Common myeloid progenitor, CD34-positive (primary cell): ENCODE results near the gene EMC1.
"Not testable (repeated sequence)": the region's sequence is repeated elsewhere in the genome, so short reads cannot be mapped to it uniquely, and the experiment has no call there.

Experiments
- CTCF ChIA-PET: fragments of 350-600 bp; sonication (Branson Sonifier 250); formaldehyde crosslinking; loops from one replicate; lab custom pipeline; 2021; ENCODE audit warnings: antibody characterized with exemption; lab: Charles Lee
- POLR2A ChIA-PET: fragments of 350-600 bp; sonication (Branson Sonifier 250); formaldehyde crosslinking; loops from one replicate; lab custom pipeline; 2021; ENCODE audit warnings: antibody characterized with exemption; lab: Charles Lee
- DNase-seq, 3 donors: peaks; one replicate each; pipeline versions ENCODE4 v3.0.0 to v3.0.0-alpha.2; 2013
- H3K27ac ChIP-seq, 2 experiments: 1 replicate in 1 of 2; 2 replicates in 1 of 2; pipeline ENCODE4 v1.7.0; 2013; ENCODE audit warnings: inconsistent platforms in 2 of 2, low read length in 2 of 2, mild to moderate bottlenecking in 2 of 2, low read depth in 1 of 2, moderate library complexity in 1 of 2; ENCODE audit not compliant: severe bottlenecking in 2 of 2, insufficient read depth in 1 of 2, poor library complexity in 1 of 2
- H3K27me3 ChIP-seq, 5 experiments: replicated peaks in 2 of 5; 1 replicate in 3 of 5; 2 replicates in 2 of 5; pipeline versions ENCODE4 v1.6.1 to v1.7.0; 2013; ENCODE audit warnings: low read length in 4 of 5, mild to moderate bottlenecking in 2 of 5, moderate library complexity in 2 of 5, inconsistent platforms in 1 of 5; ENCODE audit not compliant: insufficient read depth in 5 of 5, control insufficient read depth in 4 of 5
- H3K36me3 ChIP-seq, 4 experiments: 1 replicate in 2 of 4; 2 replicates in 2 of 4; pipeline versions ENCODE4 v1.6.1 to v1.7.0; 2013; ENCODE audit warnings: low read length in 3 of 4, control low read depth in 1 of 4, mild to moderate bottlenecking in 1 of 4; ENCODE audit not compliant: control insufficient read depth in 4 of 4, insufficient read depth in 4 of 4
- H3K4me1 ChIP-seq, 4 experiments: 1 replicate in 3 of 4; 2 replicates in 1 of 4; pipeline versions ENCODE4 v1.6.1 to v1.7.1; 2013; ENCODE audit warnings: low read length in 3 of 4, mild to moderate bottlenecking in 3 of 4, control low read depth in 1 of 4, inconsistent platforms in 1 of 4, moderate library complexity in 1 of 4; ENCODE audit not compliant: control insufficient read depth in 4 of 4, insufficient read depth in 4 of 4; ENCODE audit errors: control extremely low read depth in 1 of 4
- H3K4me3 ChIP-seq, 7 experiments: 1 replicate in 4 of 7; 2 replicates in 3 of 7; pipeline versions ENCODE4 v1.5.1 to v1.7.0; 2013; ENCODE audit warnings: mild to moderate bottlenecking in 7 of 7, low read length in 6 of 7, moderate library complexity in 6 of 7, inconsistent platforms in 2 of 7, low read depth in 2 of 7, control low read depth in 1 of 7; ENCODE audit not compliant: insufficient read depth in 4 of 7, control insufficient read depth in 1 of 7; ENCODE audit errors: extremely low read depth in 1 of 7
- H3K9me3 ChIP-seq, 5 experiments: 1 replicate in 4 of 5; 2 replicates in 1 of 5; pipeline versions ENCODE4 v1.6.1 to v1.7.1; 2013; ENCODE audit warnings: low read length in 4 of 5, mild to moderate bottlenecking in 2 of 5, inconsistent platforms in 1 of 5, low read depth in 1 of 5, moderate library complexity in 1 of 5; ENCODE audit not compliant: control insufficient read depth in 4 of 5, insufficient read depth in 2 of 5; ENCODE audit errors: control extremely low read depth in 1 of 5
- WGBS: methylation state at CpG from one replicate; pipeline ENCODE4 v1.1.5; 2013; ENCODE audit not compliant: insufficient coverage; 5-methylcytosine and 5-hydroxymethylcytosine counted together

The EMC1 gene

GRCh38 chr1:19287436-19288185 lies 36.3 kb upstream of the EMC1 start:
- Histone ChIP-seq H3K27me3 (peaks cover 0 to 19% (median 7%) of the 10 kb centered on the region in 5 experiments), H3K36me3 (no peaks in the 10 kb centered on the region), H3K9me3 (peaks cover 0 to 12% (median 2%) of the 10 kb centered on the region in 5 experiments), H3K4me1 (peaks cover 0 to 8% (median 6%) of the 10 kb centered on the region in 4 experiments), H3K4me3 (no peak overlapping the region), H3K27ac (no peak overlapping the region)
- POLR2A ChIA-PET: no interaction called here
- WGBS: 94% methylated on average over 9 of the region's 13 CpGs
- CTCF ChIA-PET: interaction anchor here (0.6 kb wide), 1 partner anchor 76 kb away, joined by 3 read pairs; no protein-coding TSS in a partner anchor
- DNase-seq: no peak

- POLR2A ChIA-PET, H3K4me1 ChIP-seq, H3K27ac ChIP-seq, DNase-seq, CTCF ChIA-PET, H3K36me3 ChIP-seq, H3K4me3 ChIP-seq, H3K9me3 ChIP-seq: not testable (repeated sequence)
- H3K27me3 ChIP-seq: peaks cover 0 to 19% (median 7%) of the 10 kb centered on the region in 5 experiments
- 88% methylated on average over 3 of the region's 3 CpGs for WGBS
Measured at GRCh38 chr1:19285807-19286206, 34.5 kb upstream of the EMC1 start.

GRCh38 chr1:19285366-19285765 lies 34.0 kb upstream of the EMC1 start:
- POLR2A ChIA-PET: not testable (repeated sequence)

DNA sequence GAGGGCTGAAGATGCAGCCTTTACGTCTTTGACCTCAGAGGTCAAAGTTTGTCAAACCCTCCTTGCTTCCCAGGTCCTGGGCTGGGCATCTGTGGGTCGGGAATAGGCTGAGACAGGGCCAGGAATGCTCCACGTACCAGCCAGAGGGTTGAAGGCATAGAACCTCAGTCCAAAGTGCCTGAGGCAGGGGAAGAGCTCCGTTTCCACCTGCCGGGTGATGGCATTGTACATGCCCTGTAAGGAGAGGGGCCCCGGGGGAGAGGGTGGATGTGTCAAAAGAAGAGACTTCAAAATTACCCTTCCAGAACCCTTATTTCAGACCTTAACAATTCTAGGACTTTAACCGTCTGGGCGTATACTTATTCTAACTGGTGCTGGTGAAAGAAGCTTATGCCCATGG lies 33.6 kb upstream of the EMC1 start:
- no peak for DNase-seq
- WGBS: 96% methylated on average over 5 of the region's 8 CpGs
- Histone ChIP-seq H3K9me3 (no peaks in the 10 kb centered on the region), H3K4me1 (peaks cover 0 to 8% (median 6%) of the 10 kb centered on the region in 4 experiments), H3K27me3 (peaks cover 0 to 18% (median 6%) of the 10 kb centered on the region in 5 experiments), H3K4me3 (no peak overlapping the region), H3K27ac (no peak overlapping the region), H3K36me3 (no peaks in the 10 kb centered on the region)
- ChIA-PET POLR2A (no interaction called here), CTCF (no interaction called here)

More at GRCh38 chr1:19285366-19285765, 34.0 kb upstream of the EMC1 start:
- H3K27ac ChIP-seq, H3K4me3 ChIP-seq, H3K4me1 ChIP-seq, H3K9me3 ChIP-seq, H3K36me3 ChIP-seq, CTCF ChIA-PET, DNase-seq: not testable (repeated sequence)
- H3K27me3 ChIP-seq: peaks cover 0 to 19% (median 7%) of the 10 kb centered on the region in 5 experiments
- WGBS: no CpG with 5 or more reads among the region's 3 CpGs

- no peaks in the 10 kb centered on the region for H3K36me3 ChIP-seq
- H3K27ac ChIP-seq: no peak overlapping the region
- peaks cover 0 to 9% (median 1%) of the 10 kb centered on the region in 5 experiments for H3K27me3 ChIP-seq
- no peak for DNase-seq
- peaks cover 0 to 4% (median 3%) of the 10 kb centered on the region in 4 experiments for H3K4me1 ChIP-seq
- H3K9me3 ChIP-seq: no peaks in the 10 kb centered on the region
- 98% methylated on average over 7 of the region's 9 CpGs for WGBS
- H3K4me3 ChIP-seq: no peak overlapping the region
- ChIA-PET POLR2A (interaction anchor here (0.5 kb wide), 1 partner anchor 76 kb away, joined by 4 read pairs; no protein-coding TSS in a partner anchor), CTCF (interaction anchor here (0.7 kb wide), 1 partner anchor 15 kb away, joined by 3 read pairs; no protein-coding TSS in a partner anchor)
Measured at GRCh38 chr1:19283891-19284290, 32.6 kb upstream of the EMC1 start.

DNA sequence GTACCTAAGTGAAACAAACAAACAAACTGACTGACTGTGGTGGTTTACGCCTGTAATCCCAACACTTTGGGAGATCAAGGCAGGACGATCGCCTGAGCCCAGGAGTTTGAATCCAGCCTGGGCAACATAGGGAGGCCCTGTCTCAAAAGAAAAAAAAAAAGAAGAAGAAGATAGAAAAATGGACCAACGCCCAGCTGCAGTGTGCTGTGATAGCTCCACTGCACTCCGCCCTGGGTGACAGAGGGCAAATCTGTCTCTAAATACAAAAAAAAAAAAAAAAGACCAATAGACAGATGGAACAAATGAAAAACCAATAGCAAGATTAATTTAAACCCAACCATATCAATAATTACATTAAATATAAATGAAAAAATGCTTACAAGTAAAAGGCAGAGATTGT lies 23.3 kb upstream of the EMC1 start:
- Histone ChIP-seq H3K27ac (no peak overlapping the region), H3K27me3 (peaks cover 0 to 24% (median 10%) of the 10 kb centered on the region in 5 experiments), H3K9me3 (peaks cover 0 to 15% (median 4%) of the 10 kb centered on the region in 5 experiments), H3K4me3 (peak overlapping the region in 3 of 7 experiments; percentile 36 to 66 (median 64)), H3K36me3 (no peaks in the 10 kb centered on the region), H3K4me1 (peaks cover 0 to 7% (median 2%) of the 10 kb centered on the region in 4 experiments)
- CTCF ChIA-PET: no interaction called here
- 100% methylated on average over 3 of the region's 5 CpGs for WGBS
- no peak for DNase-seq
- POLR2A ChIA-PET: no interaction called here
